Measurements from ENCODE around the gene CCND3.

GRCh38 chr6:41966214-41966920 lies 24.8 kb upstream of the CCND3 start:
- TF ChIP-seq CTCF (IDR thresholded peaks at IDR 0.05), result no peak
- TF ChIP-seq POLR2A (IDR thresholded peaks at IDR 0.05), result no peak
- no peak for TF ChIP-seq EP300 (IDR thresholded peaks at IDR 0.05)
- TF ChIP-seq POLR2AphosphoS5 (IDR thresholded peaks at IDR 0.05), result no peak

Data from gastroesophageal sphincter (tissue), 3 donors.